Stimulated activated CD4-positive, alpha-beta T cell treated with anti-CD3 and anti-CD28 coated beads, Interleukin-15, amount 100 ng/mL, for 1 hour (primary cell): ENCODE results near the gene TTC7B.

Experiments
- DNase-seq, 2 donors: peaks; one replicate each; pipeline ENCODE4 v3.0.0-alpha.2; 2020; ENCODE audit warnings: low read depth in 1 of 2, low spot score in 1 of 2

The TTC7B gene

GRCh38 chr14:90742252-90742651, 74.0 kb downstream of the TTC7B start:
- DNase-seq: no peak

- no peak for DNase-seq
Measured at GRCh38 chr14:90741682-90741946, 74.6 kb downstream of the TTC7B start.

- DNase-seq: no peak
Measured at GRCh38 chr14:90740946-90741681, 75.1 kb downstream of the TTC7B start.

- DNase-seq: no peak
Measured at GRCh38 chr14:90740081-90740480, 76.1 kb downstream of the TTC7B start.

- no peak for DNase-seq
Measured at GRCh38 chr14:90739318-90740068, 76.7 kb downstream of the TTC7B start.

- no peak for DNase-seq
Measured at GRCh38 chr14:90733139-90733808, 83.0 kb downstream of the TTC7B start.

- no peak for DNase-seq
Measured at GRCh38 chr14:90732718-90733117, 83.5 kb downstream of the TTC7B start.

GRCh38 chr14:90732139-90732538, 84.1 kb downstream of the TTC7B start:
- no peak for DNase-seq

GRCh38 chr14:90731487-90731886, 84.7 kb downstream of the TTC7B start:
- no peak for DNase-seq

GRCh38 chr14:90730206-90730766, 85.9 kb downstream of the TTC7B start:
- no peak for DNase-seq

- DNase-seq: no peak
Measured at GRCh38 chr14:90728951-90729350, 87.3 kb downstream of the TTC7B start.

- DNase-seq: no peak
Measured at GRCh38 chr14:90727082-90727481, 89.1 kb downstream of the TTC7B start.

GRCh38 chr14:90726656-90727055, 89.6 kb downstream of the TTC7B start:
- DNase-seq: no peak

- no peak for DNase-seq
Measured at GRCh38 chr14:90724866-90725265, 91.4 kb downstream of the TTC7B start.

GRCh38 chr14:90722590-90722989, 93.6 kb downstream of the TTC7B start:
- no peak for DNase-seq

- no peak for DNase-seq
Measured at GRCh38 chr14:90721619-90722305, 94.5 kb downstream of the TTC7B start.

GRCh38 chr14:90720832-90721231, 95.4 kb downstream of the TTC7B start:
- DNase-seq: no peak

- no peak for DNase-seq
Measured at GRCh38 chr14:90720336-90720735, 95.9 kb downstream of the TTC7B start.

- no peak for DNase-seq
Measured at GRCh38 chr14:90717916-90718315, 98.3 kb downstream of the TTC7B start.

- DNase-seq: no peak
Measured at GRCh38 chr14:90715993-90716392, 100.2 kb downstream of the TTC7B start.

GRCh38 chr14:90715495-90715894, 100.7 kb downstream of the TTC7B start:
- no peak for DNase-seq
